Measurements from ENCODE around the gene TTC28. TPM values are rescaled to one million over a fixed set of nuclear protein-coding genes. Genes with fewer than 3 reads are reported as not detected.

TTC28 gene
- total RNA-seq, 2 donors from 2014 or later, result 94.2 to 170 TPM

- Histone ChIP-seq H3K4me1 (ENCODE audit: control insufficient read depth in 1 of 2, low read depth in 2 of 2) (peaks cover 16 to 64% of the 10 kb centered on the region in 2 donors), H3K27me3 (replicated peaks; ENCODE audit: insufficient read depth) (no peaks in the 10 kb centered on the region), H3K36me3 (no peaks in the 10 kb centered on the region), H3K27ac (peak overlapping the region; percentile 76 to 85), H3K4me3 (no peak overlapping the region), H3K9me3 (no peaks in the 10 kb centered on the region)
- ATAC-seq (ENCODE audit: insufficient number of reproducible peaks, low FRiP score, low read depth), result peak; percentile 40
- TF ChIP-seq, protein P1, sequence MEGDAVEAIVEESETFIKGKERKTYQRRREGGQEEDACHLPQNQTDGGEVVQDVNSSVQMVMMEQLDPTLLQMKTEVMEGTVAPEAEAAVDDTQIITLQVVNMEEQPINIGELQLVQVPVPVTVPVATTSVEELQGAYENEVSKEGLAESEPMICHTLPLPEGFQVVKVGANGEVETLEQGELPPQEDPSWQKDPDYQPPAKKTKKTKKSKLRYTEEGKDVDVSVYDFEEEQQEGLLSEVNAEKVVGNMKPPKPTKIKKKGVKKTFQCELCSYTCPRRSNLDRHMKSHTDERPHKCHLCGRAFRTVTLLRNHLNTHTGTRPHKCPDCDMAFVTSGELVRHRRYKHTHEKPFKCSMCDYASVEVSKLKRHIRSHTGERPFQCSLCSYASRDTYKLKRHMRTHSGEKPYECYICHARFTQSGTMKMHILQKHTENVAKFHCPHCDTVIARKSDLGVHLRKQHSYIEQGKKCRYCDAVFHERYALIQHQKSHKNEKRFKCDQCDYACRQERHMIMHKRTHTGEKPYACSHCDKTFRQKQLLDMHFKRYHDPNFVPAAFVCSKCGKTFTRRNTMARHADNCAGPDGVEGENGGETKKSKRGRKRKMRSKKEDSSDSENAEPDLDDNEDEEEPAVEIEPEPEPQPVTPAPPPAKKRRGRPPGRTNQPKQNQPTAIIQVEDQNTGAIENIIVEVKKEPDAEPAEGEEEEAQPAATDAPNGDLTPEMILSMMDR (IDR thresholded peaks at IDR 0.05), result no peak
- DNase-seq (ENCODE audit: low spot score), result peak; percentile 25
Observed at GRCh38 chr22:28116219-28116673, 563.4 kb downstream of the TTC28 start.

GRCh38 chr22:28115426-28115825, 564.2 kb downstream of the TTC28 start:
- Histone ChIP-seq H3K27ac (peak overlapping the region; percentile 76 to 85), H3K36me3 (no peaks in the 10 kb centered on the region), H3K27me3 (replicated peaks; ENCODE audit: insufficient read depth) (no peaks in the 10 kb centered on the region), H3K4me1 (ENCODE audit: control insufficient read depth in 1 of 2, low read depth in 2 of 2) (peaks cover 16 to 60% of the 10 kb centered on the region in 2 donors), H3K9me3 (no peaks in the 10 kb centered on the region), H3K4me3 (no peak overlapping the region)
- DNase-seq (ENCODE audit: low spot score) (no peak), ATAC-seq (ENCODE audit: insufficient number of reproducible peaks, low FRiP score, low read depth) (no peak)
- TF ChIP-seq, protein P1 (IDR thresholded peaks at IDR 0.05), result no peak

DNA sequence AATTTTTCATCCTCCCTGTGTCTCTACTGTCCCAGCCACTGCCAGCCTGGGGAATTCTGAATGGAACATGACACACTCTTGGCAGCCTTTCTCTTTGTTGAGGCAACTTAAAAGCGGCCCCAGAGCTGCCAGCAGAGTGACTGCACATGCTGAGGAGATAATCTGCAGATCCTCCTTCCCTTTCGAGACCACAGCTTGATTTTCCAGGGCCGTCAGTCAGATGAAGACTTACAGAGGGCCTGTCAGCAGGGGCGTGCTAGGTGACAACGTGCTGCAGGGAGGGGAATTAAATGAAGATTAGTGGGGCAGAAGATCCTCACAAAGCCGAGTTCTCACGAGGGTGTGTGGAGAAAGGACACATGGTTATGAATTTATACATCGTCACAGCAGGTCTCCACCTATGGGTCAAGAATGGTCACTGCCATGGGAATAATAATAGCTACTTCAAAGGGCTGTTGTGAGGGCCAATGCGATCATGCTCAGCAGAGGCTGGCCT, 567.0 kb downstream of the TTC28 start:
- DNase-seq (ENCODE audit: low spot score), result peak; percentile 9
- no peak for ATAC-seq (ENCODE audit: insufficient number of reproducible peaks, low FRiP score, low read depth)
- TF ChIP-seq, protein P1 (IDR thresholded peaks at IDR 0.05), result peak; percentile 30
- Histone ChIP-seq H3K9me3 (no peaks in the 10 kb centered on the region), H3K36me3 (peaks cover 3% of the 10 kb centered on the region), H3K4me3 (no peak overlapping the region), H3K4me1 (ENCODE audit: control insufficient read depth in 1 of 2, low read depth in 2 of 2) (peaks cover 14 to 48% of the 10 kb centered on the region in 2 donors), H3K27me3 (replicated peaks; ENCODE audit: insufficient read depth) (no peaks in the 10 kb centered on the region), H3K27ac (peak overlapping the region in 1 of 2 donors; percentile 28)

- Histone ChIP-seq H3K27me3 (replicated peaks; ENCODE audit: insufficient read depth) (no peaks in the 10 kb centered on the region), H3K36me3 (peaks cover 3% of the 10 kb centered on the region), H3K27ac (peak overlapping the region in 1 of 2 donors; percentile 28), H3K4me1 (ENCODE audit: control insufficient read depth in 1 of 2, low read depth in 2 of 2) (peaks cover 14 to 44% of the 10 kb centered on the region in 2 donors), H3K4me3 (no peak overlapping the region), H3K9me3 (no peaks in the 10 kb centered on the region)
- TF ChIP-seq, protein P1 (IDR thresholded peaks at IDR 0.05), result no peak
- ATAC-seq (ENCODE audit: insufficient number of reproducible peaks, low FRiP score, low read depth), result no peak
- no peak for DNase-seq (ENCODE audit: low spot score)
Observed at GRCh38 chr22:28112190-28112544, 567.5 kb downstream of the TTC28 start.

- H3K4me3 ChIP-seq, result no peak overlapping the region
- no peak for DNase-seq (ENCODE audit: low spot score)
- TF ChIP-seq, protein P1 (IDR thresholded peaks at IDR 0.05), result no peak
- H3K4me1 ChIP-seq (ENCODE audit: control insufficient read depth in 1 of 2, low read depth in 2 of 2), result peaks cover 10 to 39% of the 10 kb centered on the region in 2 donors
- H3K36me3 ChIP-seq, result peaks cover 3% of the 10 kb centered on the region
- no peaks in the 10 kb centered on the region for H3K27me3 ChIP-seq (replicated peaks; ENCODE audit: insufficient read depth)
- no peaks in the 10 kb centered on the region for H3K9me3 ChIP-seq
- ATAC-seq (ENCODE audit: insufficient number of reproducible peaks, low FRiP score, low read depth), result no peak
- H3K27ac ChIP-seq, result peak overlapping the region in 1 of 2 donors; percentile 28
Observed at GRCh38 chr22:28111501-28112189, 568.0 kb downstream of the TTC28 start.

Data from thoracic aorta (tissue), 2 donors.